Activated T-helper 17 cell treated with anti-CD3 and anti-CD28 coated beads, Interleukin-2, amount 50 U/mL, for 72 hours (primary cell): ENCODE results near the gene TTL. TPM values are rescaled to one million over a fixed set of nuclear protein-coding genes. Genes with fewer than 3 reads are reported as not detected.
A peak's percentile ranks its signal among the peaks of the same experiment; 100 is the strongest.
"Not testable (repeated sequence)": the region's sequence is repeated elsewhere in the genome, so short reads cannot be mapped to it uniquely, and the experiment has no call there.

ENCODE experiments used
- ATAC-seq: fragments of 150-1000 bp; cut with Tn5 transposase; replicated peaks from 2 replicates; pipeline ENCODE4 v1.10.0; 2021; ENCODE audit warnings: mild to moderate bottlenecking, moderate library complexity
- H3K27ac Mint-ChIP-seq: one replicate; pipeline ENCODE4 v1.8.0; 2022; ENCODE audit warnings: mixed read lengths
- H3K27me3 Mint-ChIP-seq: one replicate; pipeline ENCODE4 v1.8.0; 2022; ENCODE audit warnings: mixed read lengths
- H3K36me3 Mint-ChIP-seq: one replicate; pipeline ENCODE4 v1.8.0; 2022; ENCODE audit warnings: low read depth, mild to moderate bottlenecking, mixed read lengths
- H3K4me1 Mint-ChIP-seq: one replicate; pipeline ENCODE4 v1.8.0; 2022; ENCODE audit warnings: mixed read lengths
- H3K4me3 Mint-ChIP-seq: one replicate; pipeline ENCODE4 v1.8.0; 2022; ENCODE audit warnings: mild to moderate bottlenecking, mixed read lengths
- H3K9me3 Mint-ChIP-seq: one replicate; pipeline ENCODE4 v1.8.0; 2022; ENCODE audit warnings: mixed read lengths
- total RNA-seq, 2 donors: library from RNA; stranded (reverse); gene quantifications; one replicate each; pipeline ENCODE4 v1.2.3, GENCODE V29; 2022

Gene TTL
- total RNA-seq, 2 donors from 2014 or later = 12.7 to 28.1 TPM

DNA sequence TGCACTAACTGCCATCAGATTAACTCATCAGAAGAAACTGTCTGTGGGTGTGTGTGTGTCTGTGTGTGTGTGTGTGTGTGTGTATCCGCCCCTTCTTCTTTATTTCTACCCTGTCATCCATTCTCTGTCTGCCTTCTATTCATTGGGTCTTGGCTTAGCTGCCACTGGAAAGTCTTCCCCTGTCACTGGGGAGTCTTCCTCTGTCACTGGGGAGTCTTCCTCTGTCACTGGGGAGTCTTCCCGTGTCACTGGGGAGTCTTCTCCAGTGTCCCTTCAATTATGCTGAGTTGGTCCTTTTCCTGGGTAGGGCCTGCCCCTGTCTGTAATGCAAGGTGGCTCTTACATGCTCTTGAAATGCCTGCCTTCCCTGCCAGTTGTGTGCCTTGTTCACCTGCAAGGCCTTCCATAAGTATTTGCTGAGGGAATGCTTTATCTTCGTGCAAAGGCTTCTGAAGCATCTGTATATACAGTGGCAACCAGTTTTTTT is 41.4 kb downstream of the TTL start:
- Mint-ChIP-seq H3K27ac (peak overlapping the region; percentile 46), H3K9me3 (no peaks in the 10 kb centered on the region), H3K27me3 (no peaks in the 10 kb centered on the region), H3K4me1 (peaks cover 8% of the 10 kb centered on the region), H3K4me3 (no peak overlapping the region), H3K36me3 (peaks cover 68% of the 10 kb centered on the region)
- ATAC-seq = no peak

- H3K9me3 Mint-ChIP-seq, H3K27me3 Mint-ChIP-seq, H3K27ac Mint-ChIP-seq, H3K4me3 Mint-ChIP-seq, ATAC-seq, H3K4me1 Mint-ChIP-seq: not testable (repeated sequence)
- H3K36me3 Mint-ChIP-seq = peaks cover 70% of the 10 kb centered on the region
Measured at GRCh38 chr2:112524276-112524675, 42.3 kb downstream of the TTL start.

GRCh38 chr2:112528541-112528940 is 46.6 kb downstream of the TTL start:
- Mint-ChIP-seq H3K9me3 (no peaks in the 10 kb centered on the region), H3K4me3 (no peak overlapping the region), H3K36me3 (peaks cover 55% of the 10 kb centered on the region), H3K27ac (no peak overlapping the region), H3K27me3 (no peaks in the 10 kb centered on the region), H3K4me1 (no peaks in the 10 kb centered on the region)
- no peak for ATAC-seq

GRCh38 chr2:112529757-112530156 is 47.8 kb downstream of the TTL start:
- peaks cover 55% of the 10 kb centered on the region for H3K36me3 Mint-ChIP-seq
- H3K4me3 Mint-ChIP-seq = no peak overlapping the region
- H3K9me3 Mint-ChIP-seq = no peaks in the 10 kb centered on the region
- no peak overlapping the region for H3K27ac Mint-ChIP-seq
- no peak for ATAC-seq
- H3K27me3 Mint-ChIP-seq = no peaks in the 10 kb centered on the region
- no peaks in the 10 kb centered on the region for H3K4me1 Mint-ChIP-seq

GRCh38 chr2:112530728-112531127 is 48.8 kb downstream of the TTL start:
- ATAC-seq = no peak
- Mint-ChIP-seq H3K36me3 (peaks cover 55% of the 10 kb centered on the region), H3K27me3 (no peaks in the 10 kb centered on the region), H3K27ac (no peak overlapping the region), H3K9me3 (no peaks in the 10 kb centered on the region), H3K4me3 (no peak overlapping the region), H3K4me1 (no peaks in the 10 kb centered on the region)

GRCh38 chr2:112534826-112535225 is 52.9 kb downstream of the TTL start:
- Mint-ChIP-seq H3K9me3 (no peaks in the 10 kb centered on the region), H3K4me1 (no peaks in the 10 kb centered on the region), H3K4me3 (no peak overlapping the region), H3K27me3 (no peaks in the 10 kb centered on the region), H3K36me3 (peaks cover 22% of the 10 kb centered on the region), H3K27ac (no peak overlapping the region)
- ATAC-seq = no peak

DNA sequence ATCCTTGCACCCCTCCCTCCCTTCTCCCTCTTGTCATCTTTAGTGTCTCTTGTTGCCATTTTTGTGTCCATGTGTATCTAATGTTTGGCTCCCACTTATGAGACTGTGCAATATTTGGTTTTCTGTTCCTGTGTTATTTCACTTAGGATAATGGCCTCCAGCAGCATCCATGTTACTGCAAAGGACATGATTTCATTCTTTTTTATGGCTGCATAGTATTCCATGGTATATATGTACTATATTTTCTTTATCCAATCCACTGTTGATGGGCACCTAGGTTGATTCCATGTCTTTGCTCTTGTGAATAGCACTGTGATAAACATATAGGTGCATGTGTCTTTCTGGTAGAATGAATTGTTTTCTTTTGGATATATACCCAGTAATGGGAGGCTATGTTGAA is 54.7 kb downstream of the TTL start:
- H3K4me3 Mint-ChIP-seq, H3K4me1 Mint-ChIP-seq, H3K27me3 Mint-ChIP-seq, H3K27ac Mint-ChIP-seq, H3K9me3 Mint-ChIP-seq, ATAC-seq, H3K36me3 Mint-ChIP-seq: not testable (repeated sequence)

GRCh38 chr2:112539306-112539705 is 57.4 kb downstream of the TTL start:
- Mint-ChIP-seq H3K27ac (no peak overlapping the region), H3K9me3 (no peaks in the 10 kb centered on the region), H3K27me3 (no peaks in the 10 kb centered on the region), H3K4me1 (no peaks in the 10 kb centered on the region), H3K4me3 (no peak overlapping the region), H3K36me3 (no peaks in the 10 kb centered on the region)
- no peak for ATAC-seq

- Mint-ChIP-seq H3K36me3 (peaks cover 5% of the 10 kb centered on the region), H3K9me3 (no peaks in the 10 kb centered on the region), H3K27ac (no peak overlapping the region), H3K27me3 (no peaks in the 10 kb centered on the region), H3K4me3 (no peak overlapping the region), H3K4me1 (no peaks in the 10 kb centered on the region)
- no peak for ATAC-seq
Measured at GRCh38 chr2:112540906-112541305, 59.0 kb downstream of the TTL start.

GRCh38 chr2:112541315-112542122 is 59.6 kb downstream of the TTL start:
- Mint-ChIP-seq H3K4me3 (no peak overlapping the region), H3K27ac (no peak overlapping the region), H3K4me1 (no peaks in the 10 kb centered on the region), H3K36me3 (peaks cover 11% of the 10 kb centered on the region), H3K9me3 (no peaks in the 10 kb centered on the region), H3K27me3 (no peaks in the 10 kb centered on the region)
- peak; percentile 81 for ATAC-seq

DNA sequence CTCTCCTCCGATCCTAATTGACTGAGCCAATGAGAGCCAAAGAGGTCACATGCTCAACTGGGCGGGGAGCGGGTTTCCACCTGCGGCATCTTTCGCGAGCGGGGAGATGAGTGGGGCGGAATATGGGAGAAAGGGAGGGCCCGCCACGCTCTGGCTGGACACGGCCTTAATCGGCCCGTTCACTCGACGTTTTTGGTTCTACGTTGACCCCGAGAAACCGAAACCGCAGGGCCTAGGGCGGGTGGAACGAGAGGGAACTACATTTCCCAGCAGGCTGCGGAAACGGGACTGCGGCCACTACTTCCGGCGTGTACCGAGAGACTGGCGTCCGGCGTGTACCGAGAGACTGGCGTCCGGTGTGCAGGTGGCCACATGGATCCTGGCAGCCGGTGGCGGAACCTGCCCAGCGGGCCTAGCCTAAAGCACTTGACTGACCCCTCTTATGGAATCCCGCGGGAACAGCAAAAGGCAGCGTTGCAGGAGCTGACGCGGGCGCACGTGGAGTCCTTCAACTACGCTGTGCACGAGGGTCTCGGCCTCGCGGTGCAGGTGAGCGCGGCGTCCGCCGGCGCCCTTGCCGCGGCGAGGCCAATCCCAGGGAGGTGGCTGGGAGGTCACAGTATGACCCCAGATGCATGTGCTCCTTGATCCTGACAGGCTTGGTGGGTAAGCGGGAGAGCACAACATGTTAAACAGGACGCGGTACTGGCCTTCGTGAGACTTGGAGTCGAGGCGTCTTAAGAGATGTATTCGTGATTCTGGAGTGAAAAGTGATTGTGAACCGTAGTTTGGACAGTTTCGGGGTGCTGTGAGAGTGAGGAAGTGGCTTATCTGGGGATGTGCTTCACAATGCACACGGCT is 60.4 kb downstream of the TTL start, which contains the start of gene POLR1B:
Gene POLR1B, plus strand, starts transcription at position 343 of the 861 bp plus-strand sequence. Its CDS starts 30 bp downstream, at position 373.
- Mint-ChIP-seq H3K9me3 (no peaks in the 10 kb centered on the region), H3K4me1 (no peaks in the 10 kb centered on the region), H3K36me3 (peaks cover 19% of the 10 kb centered on the region), H3K27me3 (no peaks in the 10 kb centered on the region), H3K27ac (no peak within 1 kb of the TSS), H3K4me3 (no peak within 1 kb of the TSS)
- ATAC-seq = peak; percentile 90

DNA sequence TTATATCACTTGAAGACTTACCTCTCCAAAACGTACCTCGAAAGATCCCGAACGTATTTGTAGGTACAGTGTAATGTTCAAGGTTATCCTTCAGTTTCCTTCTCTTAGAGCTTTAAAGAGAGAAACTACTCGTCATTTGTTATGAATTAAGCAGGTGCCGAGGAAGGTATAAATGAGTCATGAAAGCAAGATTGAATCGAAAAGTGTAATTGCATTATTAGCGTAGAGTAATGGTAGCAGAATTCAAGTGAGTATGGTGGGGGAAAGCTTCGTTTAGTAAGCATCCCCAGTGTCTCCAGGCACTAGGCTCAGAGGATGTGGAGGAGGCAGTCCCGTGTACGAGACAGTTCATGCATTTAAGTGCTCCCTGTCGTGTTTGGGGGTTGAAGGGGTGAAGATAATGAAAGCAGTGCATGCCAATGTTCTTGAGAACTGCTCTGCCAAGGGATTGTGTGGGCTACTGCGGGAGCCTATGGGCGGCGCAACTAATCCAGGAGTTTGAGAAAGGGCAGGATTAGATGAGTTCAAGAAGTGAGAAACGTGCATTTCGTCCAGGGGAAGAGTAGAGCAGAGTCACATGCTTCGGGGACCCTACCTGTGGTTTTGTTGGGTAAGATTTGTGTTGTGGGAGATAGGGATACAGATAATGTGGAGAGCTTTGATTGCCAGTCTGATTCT is 61.2 kb downstream of the TTL start:
- no peaks in the 10 kb centered on the region for H3K4me1 Mint-ChIP-seq
- ATAC-seq = peak; percentile 1
- no peaks in the 10 kb centered on the region for H3K27me3 Mint-ChIP-seq
- peaks cover 27% of the 10 kb centered on the region for H3K36me3 Mint-ChIP-seq
- no peak overlapping the region for H3K27ac Mint-ChIP-seq
- H3K4me3 Mint-ChIP-seq = no peak overlapping the region
- no peaks in the 10 kb centered on the region for H3K9me3 Mint-ChIP-seq

- Mint-ChIP-seq H3K36me3 (peaks cover 69% of the 10 kb centered on the region), H3K9me3 (no peaks in the 10 kb centered on the region), H3K4me3 (no peak overlapping the region), H3K27ac (no peak overlapping the region), H3K4me1 (peaks cover 6% of the 10 kb centered on the region), H3K27me3 (no peaks in the 10 kb centered on the region)
- ATAC-seq = no peak
Measured at GRCh38 chr2:112547333-112547732, 65.4 kb downstream of the TTL start.

GRCh38 chr2:112548980-112549379 is 67.0 kb downstream of the TTL start:
- H3K9me3 Mint-ChIP-seq = no peaks in the 10 kb centered on the region
- no peak overlapping the region for H3K27ac Mint-ChIP-seq
- ATAC-seq = no peak
- peaks cover 85% of the 10 kb centered on the region for H3K36me3 Mint-ChIP-seq
- no peaks in the 10 kb centered on the region for H3K27me3 Mint-ChIP-seq
- H3K4me3 Mint-ChIP-seq = no peak overlapping the region
- H3K4me1 Mint-ChIP-seq = peaks cover 6% of the 10 kb centered on the region
